ENCODE results near the gene HPS1. TPM values are rescaled to one million over a fixed set of nuclear protein-coding genes. Genes with fewer than 3 reads are reported as not detected.

The HPS1 gene
- total RNA-seq, 1 experiment from 2014 or later, result 19.1 TPM

GRCh38 chr10:98431016-98431415 is 15.7 kb downstream of the HPS1 start:
- Histone ChIP-seq H3K4me2 (ENCODE audit: low read length) (no peak overlapping the region), H3K27me3 (ENCODE audit: low read length) (no peaks in the 10 kb centered on the region), H3K27ac (ENCODE audit: low read length) (no peak overlapping the region), H3K79me2 (ENCODE audit: low read length) (no peaks in the 10 kb centered on the region), H3K9ac (ENCODE audit: low read length) (no peak overlapping the region), H4K20me1 (ENCODE audit: low read length) (no peaks in the 10 kb centered on the region), H3K36me3 (ENCODE audit: low read depth, low read length) (no peaks in the 10 kb centered on the region), H3K4me1 (ENCODE audit: insufficient read depth, low read length) (peaks cover 13% of the 10 kb centered on the region), H2AFZ (ENCODE audit: low read length) (no peak overlapping the region), H3K9me2 (replicated peaks; ENCODE audit: low read length) (no peaks in the 10 kb centered on the region), H3K4me3 (ENCODE audit: low read length) (no peak overlapping the region), H3K9me3 (ENCODE audit: low read length) (no peaks in the 10 kb centered on the region), H3F3A (ENCODE audit: low read length, unreplicated experiment) (no peaks in the 10 kb centered on the region)
- CTCF ChIA-PET, result no interaction called here
- TF ChIP-seq EZH2 (IDR thresholded peaks at IDR 0.05; ENCODE audit: low read length, unreplicated experiment) (no peak), EZH2phosphoT487 (IDR thresholded peaks at IDR 0.05; ENCODE audit: borderline replicate concordance, low read length) (no peak)
- TF ChIP-seq, protein P1, sequence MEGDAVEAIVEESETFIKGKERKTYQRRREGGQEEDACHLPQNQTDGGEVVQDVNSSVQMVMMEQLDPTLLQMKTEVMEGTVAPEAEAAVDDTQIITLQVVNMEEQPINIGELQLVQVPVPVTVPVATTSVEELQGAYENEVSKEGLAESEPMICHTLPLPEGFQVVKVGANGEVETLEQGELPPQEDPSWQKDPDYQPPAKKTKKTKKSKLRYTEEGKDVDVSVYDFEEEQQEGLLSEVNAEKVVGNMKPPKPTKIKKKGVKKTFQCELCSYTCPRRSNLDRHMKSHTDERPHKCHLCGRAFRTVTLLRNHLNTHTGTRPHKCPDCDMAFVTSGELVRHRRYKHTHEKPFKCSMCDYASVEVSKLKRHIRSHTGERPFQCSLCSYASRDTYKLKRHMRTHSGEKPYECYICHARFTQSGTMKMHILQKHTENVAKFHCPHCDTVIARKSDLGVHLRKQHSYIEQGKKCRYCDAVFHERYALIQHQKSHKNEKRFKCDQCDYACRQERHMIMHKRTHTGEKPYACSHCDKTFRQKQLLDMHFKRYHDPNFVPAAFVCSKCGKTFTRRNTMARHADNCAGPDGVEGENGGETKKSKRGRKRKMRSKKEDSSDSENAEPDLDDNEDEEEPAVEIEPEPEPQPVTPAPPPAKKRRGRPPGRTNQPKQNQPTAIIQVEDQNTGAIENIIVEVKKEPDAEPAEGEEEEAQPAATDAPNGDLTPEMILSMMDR (conservative IDR thresholded peaks at IDR 0.05; ENCODE audit: low read depth, low read length), result no peak
- BruUV-seq (replicated peaks), result no TSS peak
- POLR2A ChIA-PET (ENCODE audit: unreplicated experiment), result no interaction called here
- DNase-seq, result no peak
- no peak for ATAC-seq
- intact Hi-C loops (cut with micrococcal nuclease), result no loop called here

GRCh38 chr10:98430427-98430826 is 16.3 kb downstream of the HPS1 start:
- DNase-seq (no peak), ATAC-seq (no peak)
- no peaks in the 10 kb centered on the region for H4K20me1 ChIP-seq (ENCODE audit: low read length)
- intact Hi-C loops (cut with micrococcal nuclease), result no loop called here
- no peak overlapping the region for H3K9ac ChIP-seq (ENCODE audit: low read length)
- no peaks in the 10 kb centered on the region for H3K9me2 ChIP-seq (replicated peaks; ENCODE audit: low read length)
- peaks cover 13% of the 10 kb centered on the region for H3K4me1 ChIP-seq (ENCODE audit: insufficient read depth, low read length)
- no peaks in the 10 kb centered on the region for H3K27me3 ChIP-seq (ENCODE audit: low read length)
- H3K4me2 ChIP-seq (ENCODE audit: low read length), result no peak overlapping the region
- H2AFZ ChIP-seq (ENCODE audit: low read length), result no peak overlapping the region
- H3K27ac ChIP-seq (ENCODE audit: low read length), result no peak overlapping the region
- POLR2A ChIA-PET (ENCODE audit: unreplicated experiment), result no interaction called here
- H3K4me3 ChIP-seq (ENCODE audit: low read length), result no peak overlapping the region
- no peaks in the 10 kb centered on the region for H3K79me2 ChIP-seq (ENCODE audit: low read length)
- H3K36me3 ChIP-seq (ENCODE audit: low read depth, low read length), result no peaks in the 10 kb centered on the region
- H3F3A ChIP-seq (ENCODE audit: low read length, unreplicated experiment), result no peaks in the 10 kb centered on the region
- H3K9me3 ChIP-seq (ENCODE audit: low read length), result no peaks in the 10 kb centered on the region
- CTCF ChIA-PET, result no interaction called here
- no TSS peak for BruUV-seq (replicated peaks)
- TF ChIP-seq, protein P1 (conservative IDR thresholded peaks at IDR 0.05; ENCODE audit: low read depth, low read length), result no peak
- TF ChIP-seq EZH2 (IDR thresholded peaks at IDR 0.05; ENCODE audit: low read length, unreplicated experiment) (no peak), EZH2phosphoT487 (IDR thresholded peaks at IDR 0.05; ENCODE audit: borderline replicate concordance, low read length) (no peak)

GRCh38 chr10:98429320-98430072 is 17.2 kb downstream of the HPS1 start:
- H3K4me2 ChIP-seq (ENCODE audit: low read length), result no peak overlapping the region
- no peaks in the 10 kb centered on the region for H4K20me1 ChIP-seq (ENCODE audit: low read length)
- peaks cover 7% of the 10 kb centered on the region for H3K4me1 ChIP-seq (ENCODE audit: insufficient read depth, low read length)
- H3K9ac ChIP-seq (ENCODE audit: low read length), result no peak overlapping the region
- no peaks in the 10 kb centered on the region for H3F3A ChIP-seq (ENCODE audit: low read length, unreplicated experiment)
- ChIA-PET CTCF (no interaction called here), POLR2A (ENCODE audit: unreplicated experiment) (no interaction called here)
- intact Hi-C loops (cut with micrococcal nuclease), result no loop called here
- no peaks in the 10 kb centered on the region for H3K9me3 ChIP-seq (ENCODE audit: low read length)
- no peak overlapping the region for H2AFZ ChIP-seq (ENCODE audit: low read length)
- no TSS peak for BruUV-seq (replicated peaks)
- no peaks in the 10 kb centered on the region for H3K36me3 ChIP-seq (ENCODE audit: low read depth, low read length)
- no peaks in the 10 kb centered on the region for H3K79me2 ChIP-seq (ENCODE audit: low read length)
- H3K9me2 ChIP-seq (replicated peaks; ENCODE audit: low read length), result no peaks in the 10 kb centered on the region
- DNase-seq (no peak), ATAC-seq (no peak)
- no peak overlapping the region for H3K27ac ChIP-seq (ENCODE audit: low read length)
- H3K27me3 ChIP-seq (ENCODE audit: low read length), result no peaks in the 10 kb centered on the region
- no peak overlapping the region for H3K4me3 ChIP-seq (ENCODE audit: low read length)
- TF ChIP-seq EZH2 (IDR thresholded peaks at IDR 0.05; ENCODE audit: low read length, unreplicated experiment) (no peak), EZH2phosphoT487 (IDR thresholded peaks at IDR 0.05; ENCODE audit: borderline replicate concordance, low read length) (no peak)
- TF ChIP-seq, protein P1 (conservative IDR thresholded peaks at IDR 0.05; ENCODE audit: low read depth, low read length), result no peak
